GM12874 (cell line): ENCODE data around the gene C1orf21.

Experiments used
- TF ChIP-seq, protein P1 (sequence below): IDR thresholded peaks from 2 replicates; pipeline ENCODE4 v1.5.1; 2011; ENCODE audit warnings: low read depth, mild to moderate bottlenecking, control low read depth, low read length, moderate library complexity; ENCODE audit not compliant: insufficient read depth

Gene C1orf21

DNA sequence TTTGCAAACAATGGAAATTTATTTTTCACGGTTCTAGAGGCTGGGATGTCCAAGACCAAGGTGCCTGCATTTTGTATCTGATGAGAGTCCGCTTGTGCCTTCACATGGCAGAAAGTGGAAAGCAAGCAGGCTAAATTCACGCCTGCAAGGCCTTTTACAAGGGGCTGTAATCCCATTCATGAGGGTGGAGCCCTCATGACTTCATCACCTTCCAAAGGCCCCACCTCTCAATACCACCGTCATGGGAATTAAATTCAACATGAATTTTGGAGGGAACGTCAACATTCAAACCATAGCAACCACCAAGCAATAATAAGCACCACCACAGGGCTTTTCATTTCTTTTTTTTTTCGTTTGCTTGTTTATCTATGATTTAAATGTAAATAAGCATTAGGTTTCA lies 115.3 kb downstream of the C1orf21 start:
- TF ChIP-seq, protein P1, sequence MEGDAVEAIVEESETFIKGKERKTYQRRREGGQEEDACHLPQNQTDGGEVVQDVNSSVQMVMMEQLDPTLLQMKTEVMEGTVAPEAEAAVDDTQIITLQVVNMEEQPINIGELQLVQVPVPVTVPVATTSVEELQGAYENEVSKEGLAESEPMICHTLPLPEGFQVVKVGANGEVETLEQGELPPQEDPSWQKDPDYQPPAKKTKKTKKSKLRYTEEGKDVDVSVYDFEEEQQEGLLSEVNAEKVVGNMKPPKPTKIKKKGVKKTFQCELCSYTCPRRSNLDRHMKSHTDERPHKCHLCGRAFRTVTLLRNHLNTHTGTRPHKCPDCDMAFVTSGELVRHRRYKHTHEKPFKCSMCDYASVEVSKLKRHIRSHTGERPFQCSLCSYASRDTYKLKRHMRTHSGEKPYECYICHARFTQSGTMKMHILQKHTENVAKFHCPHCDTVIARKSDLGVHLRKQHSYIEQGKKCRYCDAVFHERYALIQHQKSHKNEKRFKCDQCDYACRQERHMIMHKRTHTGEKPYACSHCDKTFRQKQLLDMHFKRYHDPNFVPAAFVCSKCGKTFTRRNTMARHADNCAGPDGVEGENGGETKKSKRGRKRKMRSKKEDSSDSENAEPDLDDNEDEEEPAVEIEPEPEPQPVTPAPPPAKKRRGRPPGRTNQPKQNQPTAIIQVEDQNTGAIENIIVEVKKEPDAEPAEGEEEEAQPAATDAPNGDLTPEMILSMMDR: no peak

DNA sequence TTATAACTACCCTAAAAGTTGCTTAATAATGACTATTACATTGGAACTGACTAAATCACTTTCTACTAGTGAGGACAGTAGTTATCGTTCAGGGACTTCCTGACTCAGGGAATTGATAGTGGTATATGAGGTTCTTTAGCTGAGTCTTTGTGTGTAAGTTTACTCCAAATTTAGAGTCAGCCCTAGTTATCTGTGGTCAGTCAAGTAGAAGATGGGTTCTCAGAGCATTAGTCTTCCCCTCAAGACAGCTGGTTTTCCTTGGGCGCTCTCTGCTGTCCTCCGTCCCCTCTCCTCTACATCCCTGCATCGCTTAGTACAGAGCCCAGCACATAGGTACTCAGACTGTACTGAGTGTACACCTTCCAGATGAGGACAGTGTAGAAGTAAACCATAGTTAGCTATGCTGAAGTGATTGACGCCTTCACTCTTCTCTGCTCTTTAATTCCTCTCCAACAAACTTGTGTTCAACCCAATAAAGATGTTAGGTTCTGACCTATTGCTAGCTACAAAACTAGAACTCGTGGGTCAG lies 116.5 kb downstream of the C1orf21 start:
- TF ChIP-seq, protein P1: no peak

DNA sequence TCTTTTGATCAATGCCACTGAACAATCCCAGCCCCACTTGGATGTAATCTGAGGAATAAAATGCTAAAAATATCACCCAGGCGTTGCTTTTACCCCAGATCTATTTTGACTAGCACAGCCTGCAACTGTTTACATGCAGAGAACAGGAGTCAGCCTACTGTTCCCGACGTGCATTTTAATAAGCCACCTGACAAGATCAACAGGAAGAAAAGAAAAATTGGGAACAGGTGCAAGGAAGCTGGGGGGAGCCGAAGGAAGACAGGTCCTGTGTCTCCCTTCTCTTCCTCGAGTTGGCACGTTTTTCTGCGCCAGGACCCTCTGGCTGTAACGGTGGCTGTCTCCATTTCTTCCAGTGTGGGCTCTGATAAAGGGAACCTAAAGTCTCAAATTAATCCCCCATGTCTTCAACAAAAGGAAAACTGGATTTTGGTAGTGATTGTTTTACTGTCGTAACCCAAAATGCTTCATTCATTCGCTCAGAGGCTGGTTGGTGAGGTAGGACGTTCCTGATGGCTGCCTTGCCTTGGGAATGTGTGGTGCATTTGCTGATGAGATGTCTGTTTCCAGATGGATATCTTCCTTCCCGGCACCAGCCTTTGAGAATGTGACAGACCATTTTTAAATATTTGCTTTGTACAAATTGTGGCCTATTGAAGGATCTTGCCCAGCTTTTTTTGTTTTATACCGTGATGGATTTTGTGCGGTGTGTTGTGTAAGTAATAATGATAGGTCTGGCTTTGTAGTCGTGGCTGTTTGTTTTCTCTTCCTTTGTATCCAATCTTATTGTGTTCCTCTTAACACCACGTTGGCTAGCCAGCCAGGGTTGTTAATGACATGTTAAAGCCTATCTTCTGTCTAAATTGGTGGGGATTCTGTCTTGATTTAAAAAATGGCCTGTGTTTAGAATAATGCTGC lies 117.5 kb downstream of the C1orf21 start:
- TF ChIP-seq, protein P1: no peak

DNA sequence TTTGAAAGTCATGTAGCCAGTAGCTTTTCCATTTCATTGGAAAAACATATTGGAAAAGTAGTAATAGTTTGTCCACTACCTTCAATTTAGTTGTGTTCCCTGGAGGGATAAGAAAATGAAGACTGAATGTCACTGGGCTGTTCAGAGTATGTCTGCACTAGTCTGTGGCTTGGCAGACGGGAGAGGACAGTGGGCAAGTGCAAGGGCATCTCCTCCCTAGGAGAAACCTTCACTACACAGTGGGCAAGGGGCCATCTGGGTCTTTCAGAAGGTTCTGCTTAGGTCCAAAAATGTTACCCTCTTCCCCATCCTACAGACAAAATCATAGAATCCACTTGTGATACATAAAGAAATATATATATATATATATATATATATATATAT lies 118.1 kb downstream of the C1orf21 start:
- TF ChIP-seq, protein P1: no peak

DNA sequence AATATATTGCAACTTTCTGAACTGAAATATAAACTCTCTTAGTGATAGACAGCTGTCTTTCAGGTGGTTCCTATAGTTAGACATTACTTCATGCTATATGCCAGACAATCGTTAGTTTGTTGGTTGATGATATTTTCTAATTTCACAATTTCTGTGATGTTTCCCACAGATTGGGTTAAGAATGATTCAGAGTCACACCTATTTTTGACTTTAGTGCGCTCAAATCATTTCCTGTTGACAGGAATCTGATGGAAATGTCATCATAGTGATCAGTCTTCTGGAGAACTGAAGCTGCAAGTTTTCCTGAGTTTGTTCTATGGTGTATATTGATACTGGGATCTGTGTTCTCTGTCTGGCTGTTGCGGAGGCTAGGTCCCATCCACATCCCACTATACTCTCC lies 119.7 kb downstream of the C1orf21 start:
- TF ChIP-seq, protein P1: no peak

DNA sequence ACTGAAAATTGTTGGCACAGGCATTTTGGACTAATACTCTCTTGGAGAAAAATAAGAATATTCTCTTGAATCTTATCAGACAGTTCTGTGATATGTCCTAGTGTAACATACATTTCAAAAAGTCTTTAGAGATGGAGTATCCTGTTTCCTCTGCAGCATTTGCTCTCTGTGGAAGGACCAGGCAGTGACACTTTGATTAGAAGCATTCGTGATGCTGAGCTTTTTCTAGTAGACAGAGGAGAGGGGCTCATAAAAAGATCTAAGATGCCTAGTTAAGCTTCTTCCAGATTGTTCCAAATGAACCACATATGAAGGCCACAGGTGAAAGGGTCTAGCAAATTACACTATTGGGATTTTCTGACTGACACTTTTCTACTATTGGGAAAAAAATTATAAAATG lies 120.3 kb downstream of the C1orf21 start:
- TF ChIP-seq, protein P1: no peak

DNA sequence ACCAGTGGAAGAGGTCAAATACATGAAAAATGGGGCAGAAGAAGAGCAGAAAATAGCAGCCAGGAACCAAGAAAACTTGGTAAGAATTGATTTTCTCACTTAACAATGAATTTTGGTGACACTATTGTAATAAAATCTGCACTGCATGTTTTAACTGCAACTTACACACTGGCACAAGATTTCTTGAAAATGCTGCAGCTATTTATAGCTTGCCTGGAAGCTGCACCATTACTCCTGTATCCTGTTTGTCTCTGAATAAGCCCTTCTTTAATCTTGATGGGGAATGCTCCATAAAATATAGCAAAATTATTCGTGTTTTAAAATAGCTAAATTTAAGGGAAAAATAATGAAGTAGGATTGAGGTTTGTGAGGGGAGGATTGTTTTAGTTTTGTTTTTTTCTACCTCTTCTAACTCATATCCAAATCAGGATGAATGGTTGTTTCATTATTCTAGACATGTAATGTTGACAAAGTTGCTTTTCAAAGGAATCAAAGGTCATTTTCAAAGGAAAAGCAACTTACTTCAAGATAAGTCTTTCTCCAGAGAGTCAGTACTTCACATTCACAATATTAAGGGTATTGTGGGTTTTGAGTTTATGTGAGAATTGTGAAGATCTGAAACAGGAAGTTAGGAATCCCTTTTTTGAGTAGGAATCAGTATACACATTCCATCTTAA lies 120.9 kb downstream of the C1orf21 start:
- TF ChIP-seq, protein P1: no peak
